Measurements from ENCODE around the gene TLX1.

Gene TLX1

DNA sequence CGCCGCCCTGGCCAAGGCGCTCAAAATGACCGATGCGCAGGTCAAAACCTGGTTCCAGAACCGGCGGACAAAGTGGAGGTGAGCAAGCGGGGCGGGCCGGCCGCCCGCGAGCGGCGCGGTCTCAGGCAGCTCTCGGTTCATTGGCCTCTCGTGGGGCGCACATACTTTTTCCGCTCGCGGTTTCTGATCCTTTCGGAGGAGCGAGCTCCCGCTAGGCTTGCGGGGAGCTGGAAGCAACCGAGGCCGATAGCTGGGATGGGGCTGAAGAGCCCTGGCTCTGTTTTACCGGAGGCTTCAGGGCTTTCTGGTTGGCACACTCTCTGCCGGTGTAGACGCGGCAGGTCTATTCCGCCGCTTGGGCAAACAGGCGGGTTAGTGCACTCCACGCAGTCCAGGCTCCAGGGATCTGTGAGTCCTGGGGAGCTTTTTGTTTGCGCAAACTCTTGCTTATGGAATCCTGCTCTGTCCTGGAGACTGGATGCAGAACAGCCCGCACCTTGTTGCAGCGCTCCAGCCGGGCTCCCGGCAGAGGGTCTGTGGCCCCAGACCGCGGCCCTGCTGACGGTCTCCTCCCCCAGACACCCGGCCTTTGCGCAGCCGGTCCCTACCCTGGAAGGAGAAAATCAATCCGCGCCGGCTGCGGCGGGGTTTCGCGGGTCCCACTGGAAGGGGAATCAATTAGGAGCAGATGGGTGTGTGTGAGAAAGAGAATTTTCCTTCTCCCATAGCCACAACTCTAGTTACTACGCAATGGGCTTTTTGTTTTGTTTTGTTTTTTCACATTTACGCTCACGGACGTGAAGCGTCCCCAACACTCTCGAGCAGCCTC, 3.4 kb downstream of the TLX1 start:
- DNase-seq (ENCODE audit: low spot score) = no peak

DNA sequence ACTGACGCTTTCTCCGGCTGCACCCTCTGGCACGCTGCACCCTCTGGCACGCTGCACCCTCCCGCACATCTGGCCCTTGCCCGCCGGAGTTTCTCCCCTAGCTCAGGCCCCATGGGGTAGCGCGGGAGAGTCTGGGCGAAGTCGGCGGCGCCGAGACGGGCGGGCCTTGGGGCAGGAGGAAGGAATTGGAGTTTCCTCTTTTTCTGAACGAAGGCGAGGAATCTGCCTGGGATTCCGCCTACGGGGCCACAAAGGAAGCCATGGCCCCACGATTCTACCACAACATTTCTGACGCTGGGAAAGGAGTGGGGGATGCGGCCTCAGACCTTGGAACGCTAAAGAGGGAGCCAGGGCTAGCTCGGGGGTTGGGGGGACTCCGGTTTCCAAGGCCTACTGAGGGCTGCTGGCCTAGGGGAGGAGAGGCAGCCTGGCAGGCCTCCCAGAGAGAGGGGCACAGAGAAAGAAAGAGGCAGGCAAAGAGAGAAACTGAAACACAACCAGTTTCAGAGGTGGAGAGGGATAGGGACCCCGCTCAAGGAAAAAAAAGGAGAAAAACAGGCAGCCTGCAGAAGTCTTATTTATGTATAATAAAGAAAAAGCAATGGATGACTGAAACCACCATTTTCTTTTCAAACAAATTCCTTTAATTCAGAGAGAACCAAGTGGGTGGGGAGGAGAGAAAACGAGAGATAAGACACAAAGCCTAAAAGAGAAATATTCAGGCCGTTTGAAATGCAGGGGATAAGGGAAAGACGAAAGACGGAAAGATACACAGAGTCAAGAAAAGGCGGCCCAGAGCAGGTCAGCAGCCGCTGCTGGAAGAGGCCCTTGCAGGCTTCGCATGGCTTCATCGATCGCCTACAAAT, 4.3 kb downstream of the TLX1 start:
- no peak for DNase-seq (ENCODE audit: low spot score)

DNA sequence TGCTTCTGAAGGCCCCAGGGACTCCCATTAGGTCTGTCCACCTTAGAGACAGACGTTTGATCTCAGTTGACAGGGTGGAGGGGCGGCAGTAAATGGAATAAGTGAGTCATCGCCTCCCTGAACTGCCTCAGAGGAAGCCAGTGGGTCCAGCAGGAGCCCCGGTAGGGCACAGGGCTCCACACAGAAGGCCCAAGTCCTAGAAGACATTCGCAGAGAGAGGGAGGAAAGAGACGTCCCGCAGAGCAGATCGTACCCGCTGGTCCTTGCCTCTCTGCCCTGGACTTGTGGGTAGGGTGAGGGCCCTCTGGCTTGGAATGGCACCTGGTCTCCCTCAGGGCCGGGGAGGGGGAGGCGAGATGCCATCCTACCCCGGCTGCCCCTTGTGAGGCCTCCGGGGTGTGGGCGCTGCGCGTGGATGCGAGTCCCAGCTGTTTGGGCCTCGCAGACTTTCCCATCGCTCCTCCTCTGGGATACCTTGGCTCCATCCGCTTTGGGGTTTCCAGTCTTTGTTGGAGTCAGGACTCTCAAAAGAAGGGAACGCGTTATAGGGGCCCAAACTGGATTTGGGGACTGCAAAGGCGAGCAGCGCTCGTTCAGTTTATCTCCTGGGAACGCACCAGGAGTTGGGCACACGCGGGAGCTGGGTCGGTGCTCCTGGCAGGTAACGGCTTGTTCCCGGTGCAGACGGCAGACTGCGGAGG, 5.1 kb downstream of the TLX1 start:
- DNase-seq (ENCODE audit: low spot score) = no peak

DNA sequence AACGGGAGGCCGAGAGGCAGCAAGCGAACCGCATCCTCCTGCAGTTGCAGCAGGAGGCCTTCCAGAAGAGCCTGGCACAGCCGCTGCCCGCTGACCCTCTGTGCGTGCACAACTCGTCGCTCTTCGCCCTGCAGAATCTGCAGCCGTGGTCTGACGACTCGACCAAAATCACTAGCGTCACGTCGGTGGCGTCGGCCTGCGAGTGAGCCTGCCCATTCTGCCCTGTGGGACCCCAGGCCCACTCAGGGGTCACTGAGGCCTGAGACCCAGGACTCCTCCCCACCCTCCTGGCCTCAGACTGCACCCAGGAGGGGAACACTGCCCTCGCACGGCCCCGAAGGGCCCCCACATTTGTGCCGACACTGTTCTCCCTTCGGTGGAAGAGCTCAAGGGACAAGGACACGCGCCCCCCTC, 5.6 kb downstream of the TLX1 start:
- DNase-seq (ENCODE audit: low spot score) = no peak

DNA sequence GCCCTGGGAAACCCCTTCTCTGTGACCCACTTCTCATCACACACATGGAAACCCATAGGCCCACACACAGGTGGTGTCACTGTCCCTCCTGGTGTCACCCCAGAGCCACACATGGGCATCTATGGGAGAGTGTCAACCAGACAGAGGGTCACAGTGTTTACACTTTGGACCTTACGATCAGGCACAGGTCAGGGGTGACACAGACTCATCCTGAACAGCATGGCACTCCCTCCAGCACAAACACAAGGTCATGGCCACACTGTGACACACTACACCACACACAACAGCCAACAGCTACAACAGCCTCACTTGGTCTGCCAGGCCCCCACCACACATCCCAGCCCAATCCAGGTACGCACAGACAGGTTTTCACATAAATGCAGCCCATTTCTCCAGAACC, 6.2 kb downstream of the TLX1 start:
- DNase-seq (ENCODE audit: low spot score) = no peak

DNA sequence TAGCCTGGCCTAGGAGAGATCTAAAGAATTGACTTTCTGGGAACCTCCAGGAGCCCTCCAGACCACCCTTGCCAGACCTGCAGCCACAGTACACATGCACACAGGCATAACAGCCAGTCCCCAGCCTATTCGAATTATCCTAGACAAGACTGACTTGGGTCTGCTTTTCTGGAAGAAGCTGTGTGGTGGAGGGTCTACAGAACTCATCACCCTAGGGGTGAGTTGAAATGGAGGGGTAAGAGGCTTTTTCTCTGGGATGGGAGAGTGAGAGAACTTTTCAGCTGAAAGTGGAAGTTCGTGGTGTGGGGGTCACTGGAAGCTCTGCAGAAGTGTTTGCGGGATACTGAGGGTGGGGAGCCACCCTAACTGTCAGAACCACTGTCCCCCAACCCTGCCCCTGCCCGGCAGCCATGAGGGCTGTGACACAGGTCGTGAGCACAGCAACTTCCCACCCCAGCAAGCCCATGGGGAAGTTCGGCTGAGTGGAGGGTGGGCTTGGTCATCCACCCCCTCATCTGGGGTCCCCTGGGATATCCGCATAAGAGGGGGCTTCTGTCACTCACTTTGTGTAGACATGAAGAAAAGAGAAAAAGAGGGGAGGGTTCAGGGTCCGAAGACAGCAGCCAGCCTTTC, 7.8 kb downstream of the TLX1 start:
- no peak for DNase-seq (ENCODE audit: low spot score)

DNA sequence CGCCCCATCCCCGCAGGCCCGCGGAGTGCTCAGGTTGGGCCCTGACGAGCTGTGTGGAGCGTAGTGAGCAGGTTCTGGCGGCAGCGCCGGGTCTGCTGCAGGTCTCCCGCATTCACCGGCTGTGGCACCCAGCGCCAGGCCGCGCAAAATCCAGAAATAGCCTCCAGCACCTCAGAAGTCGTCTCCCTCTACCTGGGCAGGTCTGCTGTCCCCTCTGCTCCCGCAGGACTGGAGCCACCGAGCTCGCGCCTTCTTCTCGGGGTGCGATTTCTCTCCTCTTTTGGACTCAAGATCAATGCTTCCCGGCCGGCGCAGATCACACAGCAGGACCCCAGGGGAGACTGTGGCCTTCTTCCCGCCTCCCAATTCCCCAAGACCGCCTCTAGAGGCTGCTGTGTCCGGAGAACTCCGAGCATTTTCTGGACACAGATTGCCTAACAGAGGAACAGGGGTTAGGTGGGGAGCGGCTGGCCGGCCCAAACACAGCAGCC, 8.4 kb downstream of the TLX1 start:
- DNase-seq (ENCODE audit: low spot score) = no peak

DNA sequence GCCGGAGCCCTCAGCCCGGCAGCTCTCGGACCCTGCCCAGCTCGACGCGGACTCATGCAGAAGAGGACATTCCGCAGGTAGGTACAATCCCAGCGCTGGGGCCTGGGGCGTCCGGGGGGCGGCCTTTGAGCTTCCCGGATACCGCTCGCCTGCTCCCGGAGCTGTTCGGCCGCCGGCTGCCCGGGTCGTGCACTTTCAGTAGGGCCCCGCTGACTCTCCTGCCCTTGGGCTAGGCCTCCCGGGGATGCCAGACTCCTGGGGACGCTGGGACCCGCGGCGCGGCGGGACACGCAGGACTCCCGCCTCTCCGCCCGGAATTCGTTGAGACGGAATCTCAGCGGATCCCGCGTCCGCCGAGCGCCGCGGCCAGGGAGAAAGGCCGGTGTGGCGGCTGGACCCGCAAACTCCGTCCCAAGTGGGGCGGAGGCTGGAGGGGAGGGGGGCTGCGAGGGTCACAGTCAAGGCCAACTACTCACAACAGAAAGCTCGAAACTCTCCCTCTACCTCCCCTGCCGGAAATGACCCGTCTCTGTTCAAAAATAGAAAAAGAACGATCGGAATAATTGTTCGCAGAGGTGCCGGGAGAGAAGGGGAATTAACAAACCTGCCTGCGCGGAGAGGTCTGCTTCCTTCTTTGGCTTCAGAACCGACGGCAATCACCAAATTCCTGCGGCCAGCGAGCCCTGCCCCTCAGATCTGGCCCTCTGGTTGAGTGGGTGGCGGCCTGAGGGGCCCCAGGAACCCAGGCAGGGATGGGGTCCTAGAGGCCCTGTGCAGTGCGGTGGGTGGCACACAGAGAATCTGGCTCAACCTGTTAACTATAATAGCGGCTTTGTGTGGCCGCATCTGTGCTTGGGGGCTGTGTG, 9.2 kb downstream of the TLX1 start:
- DNase-seq (ENCODE audit: low spot score) = no peak

DNA sequence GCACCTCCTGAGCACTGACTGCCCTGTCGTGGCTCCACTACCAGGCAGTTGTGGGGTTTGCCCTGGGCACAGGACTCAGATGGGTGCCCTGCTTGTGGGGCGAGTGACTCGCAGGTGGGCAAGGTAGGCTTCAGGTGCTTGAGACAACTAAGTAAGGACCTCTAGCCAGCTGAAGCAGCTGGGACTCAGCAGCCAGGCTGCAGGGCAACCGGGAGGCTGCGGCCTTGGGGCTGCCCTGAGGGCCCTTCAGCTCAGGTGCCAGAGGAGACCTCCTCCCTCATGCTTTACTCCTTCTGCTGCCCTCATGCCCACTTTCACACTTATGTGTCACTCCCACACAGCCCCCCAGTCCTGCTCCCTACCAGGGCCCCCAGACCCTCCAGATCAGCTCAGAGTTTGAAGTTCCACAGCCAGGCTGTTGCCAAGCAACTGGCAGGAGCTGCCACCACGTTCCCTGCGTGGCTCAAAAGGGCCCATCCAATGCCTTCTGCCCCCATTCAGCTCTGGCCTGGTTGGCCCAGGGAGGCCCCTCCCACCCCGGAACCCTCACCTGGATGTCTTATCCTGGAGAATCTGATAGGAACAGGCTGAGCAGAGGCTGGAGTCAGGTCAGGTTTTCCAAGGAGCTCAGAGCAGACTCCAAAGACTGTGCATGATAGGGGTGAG, 10.0 kb downstream of the TLX1 start:
- DNase-seq (ENCODE audit: low spot score) = no peak

DNA sequence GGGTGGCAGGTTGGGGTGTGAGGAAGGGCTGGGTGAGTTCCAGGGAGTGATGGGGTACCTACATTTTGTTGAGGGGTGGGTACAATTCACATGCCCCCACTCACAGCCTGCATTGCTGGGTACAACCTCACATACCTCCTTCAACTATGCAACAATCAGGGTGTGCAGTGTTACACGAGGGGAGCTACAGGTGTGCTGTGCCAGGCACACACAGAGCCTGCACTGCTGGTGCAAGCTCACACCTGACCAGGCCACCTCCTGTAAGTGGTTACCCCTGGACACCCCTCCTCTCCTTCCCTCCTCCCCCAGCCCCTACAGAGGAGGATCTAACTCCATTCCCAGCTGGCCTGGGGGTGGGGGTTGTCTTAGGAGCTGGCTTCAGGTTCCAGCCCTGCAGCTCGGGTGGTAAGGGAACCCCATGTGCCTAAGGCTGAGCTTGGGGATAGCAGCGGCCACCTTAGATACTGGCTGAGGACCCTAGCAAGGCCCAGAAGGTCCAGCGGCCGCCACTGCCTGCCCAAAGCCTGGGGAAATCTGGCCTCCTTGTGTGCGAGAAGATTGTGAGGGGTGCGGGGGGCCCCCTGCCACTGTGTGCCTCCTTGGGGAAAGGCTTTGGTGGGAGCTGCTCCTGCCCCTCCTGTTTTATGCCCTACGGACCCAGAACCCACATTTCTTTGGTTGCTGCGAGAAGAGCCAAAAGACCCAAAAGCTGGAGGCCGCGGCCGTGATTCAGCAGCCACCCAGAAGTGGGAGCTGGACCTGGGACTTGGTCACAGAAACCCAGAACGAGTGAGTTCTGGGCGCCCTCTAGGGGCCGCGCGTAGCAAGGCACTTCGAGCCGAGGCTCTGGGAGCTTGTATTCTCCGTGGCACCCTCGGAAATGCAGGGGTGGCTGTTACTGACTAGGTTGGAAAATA, 10.8 kb downstream of the TLX1 start:
- peak; percentile 76 for DNase-seq (ENCODE audit: low spot score)

DNA sequence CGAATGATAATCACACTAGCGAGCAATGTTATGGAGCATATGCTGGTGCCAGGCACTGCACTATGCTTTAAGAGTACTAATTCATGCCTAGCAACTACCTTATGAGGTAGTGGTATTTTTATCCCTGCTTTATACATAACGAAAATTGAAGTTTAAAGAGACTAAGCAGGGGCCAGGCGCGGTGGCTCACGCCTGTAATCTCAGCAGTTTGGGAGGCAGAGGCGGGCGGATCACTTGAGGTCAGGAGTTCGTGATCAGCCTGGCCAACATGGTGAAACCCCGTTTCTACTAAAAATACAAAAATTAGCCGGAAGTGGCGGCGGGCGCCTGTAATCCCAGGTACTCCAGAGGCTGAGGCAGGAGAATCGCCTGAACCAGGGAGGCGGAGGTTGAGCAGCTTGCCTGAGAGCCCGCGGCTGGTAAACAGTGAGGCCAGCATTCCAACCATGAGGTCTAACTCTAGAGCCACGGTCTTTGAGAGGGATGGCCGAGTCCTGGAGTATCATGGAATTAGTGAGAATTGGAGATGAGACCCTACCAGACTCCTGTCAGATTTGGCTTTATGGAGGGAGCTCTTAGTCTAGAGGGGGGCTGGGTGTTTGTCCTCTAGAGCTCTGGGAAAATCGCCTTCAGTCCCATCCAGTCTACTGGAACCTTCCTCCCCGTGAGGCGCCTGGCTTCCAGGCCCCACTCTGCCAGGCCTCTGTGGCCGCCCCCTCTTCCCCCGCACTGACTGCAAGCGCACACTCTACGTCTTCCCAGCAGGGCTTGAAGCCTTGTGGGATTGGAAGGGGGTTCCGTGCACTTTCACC, 11.6 kb downstream of the TLX1 start:
- no peak for DNase-seq (ENCODE audit: low spot score)

DNA sequence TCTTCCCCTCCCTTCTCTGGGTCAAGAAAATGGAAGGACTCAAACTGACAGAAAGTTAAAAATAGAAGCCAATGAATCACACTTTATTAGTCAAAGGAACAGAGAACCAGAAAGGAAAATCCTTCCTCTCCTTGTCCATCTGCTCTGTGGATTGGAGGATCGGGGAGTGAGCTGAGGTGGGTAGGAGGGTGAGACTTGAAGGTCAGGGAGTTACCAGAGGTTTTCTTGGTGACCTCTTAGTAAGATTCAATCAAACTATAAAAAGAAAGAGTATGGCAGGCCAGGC, 12.2 kb downstream of the TLX1 start:
- DNase-seq (ENCODE audit: low spot score) = no peak

DNA sequence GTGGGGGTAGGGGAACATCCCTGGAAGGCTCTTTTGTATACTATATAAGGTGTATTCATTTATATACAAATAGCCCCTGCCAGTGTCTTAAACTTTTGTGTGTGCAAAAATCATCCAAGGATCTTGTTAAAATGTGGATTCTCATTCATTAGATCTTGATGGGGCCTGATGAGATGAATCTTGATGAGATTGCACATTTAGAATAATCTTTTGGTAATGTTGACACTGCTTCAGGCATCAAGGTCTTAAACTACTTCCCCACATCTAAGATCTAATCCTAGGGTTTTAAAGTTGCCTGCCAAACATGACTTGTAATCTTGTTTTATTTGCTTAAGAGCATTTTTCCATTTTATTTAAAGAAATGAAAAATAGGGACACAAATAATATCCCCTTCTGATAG, 13.0 kb downstream of the TLX1 start:
- no peak for DNase-seq (ENCODE audit: low spot score)

DNA sequence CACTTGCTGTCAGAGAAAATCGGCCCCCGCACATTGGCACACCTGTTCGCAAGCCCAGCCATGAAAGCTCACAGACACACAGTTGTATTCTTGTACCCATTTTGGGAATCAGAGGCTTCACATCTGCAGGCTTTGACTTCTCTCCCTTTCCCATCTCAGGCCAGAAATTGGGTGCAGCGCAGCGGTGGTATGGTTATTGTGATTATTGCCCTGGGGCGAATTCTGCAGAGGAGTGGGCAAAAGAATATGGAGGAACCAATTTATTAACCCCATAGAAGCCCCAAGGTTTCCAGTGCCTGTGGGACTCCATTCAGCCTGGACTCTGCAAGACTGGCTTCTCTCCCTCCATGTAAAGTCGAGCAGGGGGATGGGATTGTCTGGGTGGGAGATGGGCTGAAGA, 14.0 kb downstream of the TLX1 start:
- no peak for DNase-seq (ENCODE audit: low spot score)

DNA sequence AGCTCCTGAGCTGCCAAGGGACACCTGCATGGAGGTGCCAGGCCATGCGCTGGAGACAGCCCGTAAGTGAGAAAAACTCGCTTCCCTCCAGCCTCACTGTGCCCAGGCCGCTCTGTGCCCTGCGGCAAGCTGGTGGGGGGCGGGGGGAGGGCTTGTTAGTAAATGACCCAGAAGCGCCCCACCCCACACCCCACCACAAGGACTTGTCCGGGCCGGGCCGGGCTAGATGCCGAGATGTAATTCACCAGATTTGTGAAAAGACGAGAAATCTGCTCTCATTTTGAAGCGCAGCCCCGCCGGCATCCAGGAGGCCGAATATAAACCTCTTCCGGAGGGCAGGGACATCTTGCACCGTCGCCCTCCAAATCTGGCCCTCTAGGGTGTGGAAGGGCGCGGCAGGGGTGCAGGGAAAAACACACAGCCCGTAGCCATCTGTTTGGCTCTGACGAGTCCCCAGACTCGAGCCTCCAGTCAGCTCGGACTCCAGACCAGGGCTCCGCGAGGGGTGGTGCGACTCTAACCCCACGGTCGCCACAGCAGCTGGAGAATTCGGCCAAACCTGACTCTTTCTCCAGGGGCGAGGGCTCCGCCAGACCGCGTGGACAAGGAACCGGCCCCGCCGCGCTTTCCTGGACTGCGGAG, 14.8 kb downstream of the TLX1 start:
- no peak for DNase-seq (ENCODE audit: low spot score)

DNA sequence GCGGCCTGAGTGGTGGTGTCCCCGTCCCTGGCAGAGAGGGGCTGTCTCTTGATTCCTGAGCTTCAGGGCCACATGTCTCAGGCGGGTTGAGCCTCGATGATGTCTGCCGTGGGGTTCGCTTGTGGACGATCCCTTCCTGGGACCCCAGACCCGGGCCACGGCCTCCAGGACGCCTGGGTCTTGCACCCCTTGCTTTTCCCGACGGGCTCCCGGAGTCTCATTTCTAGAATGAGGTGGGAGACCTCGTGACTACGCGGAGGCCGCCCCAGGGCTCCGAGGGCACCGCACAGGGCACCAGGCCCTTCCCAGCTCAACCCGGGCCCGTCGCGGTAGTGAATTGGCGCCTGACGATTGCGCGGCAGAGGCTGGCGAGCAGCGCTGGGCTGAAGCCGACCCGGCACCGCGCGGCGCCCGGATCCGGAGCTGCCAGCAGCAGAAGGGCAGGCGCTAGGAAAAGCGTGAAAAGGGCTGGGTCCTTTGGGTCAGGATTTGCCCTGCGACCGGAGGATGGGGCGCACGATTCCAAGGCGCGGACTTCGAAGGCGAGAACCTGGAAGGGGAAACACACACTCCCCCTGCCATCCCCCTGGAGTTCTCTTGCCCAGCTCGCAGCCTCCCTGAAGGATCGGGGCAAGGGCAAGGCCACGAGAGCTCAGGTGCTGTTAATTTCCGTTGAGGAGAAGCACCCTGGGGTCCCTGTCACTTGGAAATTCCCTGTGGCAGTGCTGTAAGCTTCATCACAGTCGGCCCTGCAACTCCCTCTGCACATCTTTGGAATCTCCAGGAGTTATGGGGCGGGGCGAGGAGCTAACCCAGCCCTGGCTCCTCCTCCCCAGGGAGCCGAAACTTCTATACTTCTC, 15.5 kb downstream of the TLX1 start:
- DNase-seq (ENCODE audit: low spot score) = no peak

DNA sequence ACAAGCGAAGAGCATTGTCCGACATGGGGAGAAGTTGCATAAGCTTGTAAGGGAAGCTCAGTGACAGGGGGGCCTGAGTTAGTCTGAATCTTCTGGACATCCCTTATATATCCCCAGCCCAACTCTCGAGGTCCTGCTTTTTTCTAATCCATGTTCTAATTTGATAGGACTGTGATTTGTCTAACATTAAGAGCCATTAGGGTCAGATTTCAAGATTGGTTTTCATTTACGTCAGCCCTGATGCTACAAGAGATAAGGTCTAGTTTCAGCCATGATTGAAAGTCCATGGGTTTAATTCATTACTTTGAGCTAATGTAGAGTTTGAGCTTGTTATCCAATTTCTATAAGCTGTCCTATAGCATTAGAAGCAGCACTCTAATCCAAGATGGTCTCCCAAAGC, 20.3 kb downstream of the TLX1 start:
- DNase-seq (ENCODE audit: low spot score) = no peak

Data from pons (tissue), 1 donor.